ENCODE results near the gene SERPINB7. TPM values are rescaled to one million over a fixed set of nuclear protein-coding genes. Genes with fewer than 3 reads are reported as not detected.

Gene SERPINB7
- total and polyA plus RNA-seq, 2 of the 8 experiments (the other 6 are each of a cell fraction or from before 2014, with no cell fraction given), result not detected

- no peak overlapping the region for H3K14ac ChIP-seq (ENCODE audit: insufficient read length)
- ChIA-PET POLR2A (ENCODE audit: partially characterized antibody) (no interaction called here), CTCF (ENCODE audit: partially characterized antibody) (interaction anchor here (1.7 kb wide), 1 partner anchor 27 kb away, joined by 5 read pairs; no protein-coding TSS in a partner anchor)
- WGBS, 2 experiments (ENCODE audit: extremely low coverage in 1 of 2, insufficient coverage in 1 of 2, insufficient read length in 1 of 2, insufficient replicate concordance in 2 of 2, low coverage in 1 of 2, low lambda C conversion rate in 2 of 2, missing lambda C conversion rate in 1 of 2), result 84% methylated on average over 2 of the region's 2 CpGs; no CpG with 5 or more reads in 1 of the 2 experiments
- no peak overlapping the region for H2BK15ac ChIP-seq (ENCODE audit: low read length)
- FAIRE-seq, result no peak
- H3K18ac ChIP-seq (ENCODE audit: extremely low read depth, low read length), result no peak overlapping the region
- H2AK5ac ChIP-seq (ENCODE audit: low read depth, low read length), result no peak overlapping the region
- H3K27ac ChIP-seq (ENCODE audit: low read depth, low read length), result no peak overlapping the region
- TF ChIP-seq RAD21 (IDR thresholded peaks at IDR 0.05 in 1 of 2, conservative IDR thresholded peaks at IDR 0.05 in 1 of 2; ENCODE audit: low read depth in 2 of 2, low read length in 2 of 2) (no peak), MAX (IDR thresholded peaks at IDR 0.05) (no peak), SP4 (IDR thresholded peaks at IDR 0.05; ENCODE audit: low read length) (no peak), TAF1 (IDR thresholded peaks at IDR 0.05; ENCODE audit: low read depth, low read length) (no peak), RFX5 (IDR thresholded peaks at IDR 0.05; ENCODE audit: borderline replicate concordance, low read depth, low read length) (no peak), JUND (IDR thresholded peaks at IDR 0.05; ENCODE audit: low read length) (no peak), POLR2AphosphoS5 (IDR thresholded peaks at IDR 0.05; ENCODE audit: low read depth, low read length) (no peak), CBX5 (IDR thresholded peaks at IDR 0.05; ENCODE audit: low read depth, low read length) (no peak), KDM5A (IDR thresholded peaks at IDR 0.05; ENCODE audit: low read length) (no peak)
- no peaks in the 10 kb centered on the region for H3K27me3 ChIP-seq (replicated peaks in 1 of 4; ENCODE audit: control insufficient read depth in 3 of 4, extremely low read depth in 1 of 4, insufficient read depth in 3 of 4, low read length in 3 of 4)
- no peak overlapping the region for H4K8ac ChIP-seq (ENCODE audit: extremely low read depth, insufficient read depth, low read length)
- H3K4me2 ChIP-seq (ENCODE audit: insufficient read depth in 1 of 2, low read depth in 2 of 2, low read length in 2 of 2), result no peak overlapping the region
- H3K36me3 ChIP-seq (ENCODE audit: control insufficient read depth in 2 of 4, insufficient read depth in 4 of 4, low read length in 3 of 4), result no peaks in the 10 kb centered on the region
- H3K79me2 ChIP-seq (ENCODE audit: control insufficient read depth in 1 of 2, insufficient read depth in 2 of 2, low read length in 2 of 2), result no peaks in the 10 kb centered on the region
- no peak overlapping the region for H3K4ac ChIP-seq (replicated peaks; ENCODE audit: insufficient read length, low read depth, low read length)
- no peak overlapping the region for H4K5ac ChIP-seq (ENCODE audit: insufficient read length, low read depth, low read length)
- no peaks in the 10 kb centered on the region for H4K20me1 ChIP-seq (replicated peaks in 1 of 2; ENCODE audit: control insufficient read depth in 1 of 2, insufficient read depth in 2 of 2, low read length in 2 of 2)
- H3K4me3 ChIP-seq (ENCODE audit: extremely low read depth in 1 of 4, insufficient read depth in 2 of 4, low read depth in 3 of 4, low read length in 4 of 4), result no peak overlapping the region
- no peak overlapping the region for H3K56ac ChIP-seq (replicated peaks; ENCODE audit: insufficient read length, low read depth, low read length)
- H3K4me1 ChIP-seq (replicated peaks in 1 of 4; ENCODE audit: control insufficient read depth in 3 of 4, insufficient read depth in 4 of 4, low read length in 3 of 4), result no peaks in the 10 kb centered on the region
- no peak overlapping the region for H2BK120ac ChIP-seq (replicated peaks; ENCODE audit: low read depth, low read length)
- H3K23me2 ChIP-seq (ENCODE audit: low read depth, low read length), result no peaks in the 10 kb centered on the region
- no peak overlapping the region for H2BK20ac ChIP-seq (ENCODE audit: low read length)
- DNase-seq (ENCODE audit: low read depth in 1 of 2, low spot score in 2 of 2), result no peak
- H3K9ac ChIP-seq (replicated peaks in 1 of 4; ENCODE audit: extremely low read depth in 1 of 4, low read depth in 3 of 4, low read length in 3 of 4), result no peak overlapping the region
- no peak overlapping the region for H4K91ac ChIP-seq (replicated peaks; ENCODE audit: insufficient read length, low read length)
- H3K9me3 ChIP-seq (ENCODE audit: insufficient read depth in 2 of 2, low read depth in 1 of 2, low read length in 1 of 2), result no peaks in the 10 kb centered on the region
- no peak overlapping the region for H2AFZ ChIP-seq (ENCODE audit: low read length)
- H3K79me1 ChIP-seq (ENCODE audit: low read depth, low read length), result no peaks in the 10 kb centered on the region
- no peak overlapping the region for H2BK5ac ChIP-seq (ENCODE audit: low read depth, low read length)
- no peak overlapping the region for H3K23ac ChIP-seq (ENCODE audit: insufficient read length)
- no peak overlapping the region for H2BK12ac ChIP-seq (ENCODE audit: low read depth, low read length)
Observed at GRCh38 chr18:63850636-63851035, 75.4 kb downstream of the SERPINB7 start.

Measured in H1 (cell line).